Stimulated activated CD4-positive, alpha-beta T cell treated with anti-CD3 and anti-CD28 coated beads, Interleukin-1b, Interleukin-23, amount 100 ng/mL, for 4 hours (primary cell): ENCODE measurements around the gene SNRPA.
"Not testable (repeated sequence)": the region's sequence is repeated elsewhere in the genome, so short reads cannot be mapped to it uniquely, and the experiment has no call there.

ENCODE experiments used
- DNase-seq, 2 donors: peaks; one replicate each; pipeline ENCODE4 v3.0.0-alpha.2; 2020; ENCODE audit warnings: low read depth in 2 of 2

Gene SNRPA

GRCh38 chr19:40776932-40777644 is 26.1 kb downstream of the SNRPA start:
- DNase-seq: peak; percentile 66 to 81

- DNase-seq: no peak
These were observed 26.6 kb downstream of the SNRPA start for GRCh38 chr19:40777645-40777936.

- peak; percentile 99 for DNase-seq
These were observed 27.1 kb downstream of the SNRPA start, which contains the start of gene RAB4B for GRCh38 chr19:40777937-40778705. Gene RAB4B (plus strand): TSS chr19:40778247. CDS start chr19:40778376, 129 bp downstream.

GRCh38 chr19:40778706-40779284 is 27.8 kb downstream of the SNRPA start:
- DNase-seq: no peak

- DNase-seq: no peak
These were observed 29.6 kb downstream of the SNRPA start for GRCh38 chr19:40780582-40780981.

- DNase-seq: no peak
These were observed 30.1 kb downstream of the SNRPA start for GRCh38 chr19:40781140-40781539.

- DNase-seq: no peak
These were observed 32.7 kb downstream of the SNRPA start for GRCh38 chr19:40783711-40784110.

GRCh38 chr19:40784146-40784545 is 33.1 kb downstream of the SNRPA start:
- not testable (repeated sequence) for DNase-seq

GRCh38 chr19:40785526-40785925 is 34.5 kb downstream of the SNRPA start:
- no peak for DNase-seq

GRCh38 chr19:40786060-40787037 is 35.3 kb downstream of the SNRPA start:
- no peak for DNase-seq

- DNase-seq: no peak
These were observed 40.3 kb downstream of the SNRPA start for GRCh38 chr19:40791349-40791748.

GRCh38 chr19:40791996-40792395 is 41.0 kb downstream of the SNRPA start:
- no peak for DNase-seq

- no peak for DNase-seq
These were observed 46.4 kb downstream of the SNRPA start for GRCh38 chr19:40797166-40797962.

GRCh38 chr19:40797963-40798682 is 47.1 kb downstream of the SNRPA start:
- DNase-seq: peak in 1 of 2 donors; percentile 39

GRCh38 chr19:40798683-40799557 is 47.9 kb downstream of the SNRPA start, which contains the start of gene EGLN2:
Gene EGLN2 (plus strand): TSS chr19:40799191. CDS start chr19:40800573, 1,382 bp downstream.
- peak; percentile 100 for DNase-seq

GRCh38 chr19:40799558-40800338 is 48.7 kb downstream of the SNRPA start:
- DNase-seq: no peak

GRCh38 chr19:40800339-40800996 is 49.5 kb downstream of the SNRPA start:
- DNase-seq: no peak

GRCh38 chr19:40800997-40801377 is 50.0 kb downstream of the SNRPA start:
- DNase-seq: no peak
